HUDEP-2 (cell line): ENCODE measurements around the gene SPAG17.

Experiments
- DNase-seq, 76 experiments: peaks; one replicate each; lab custom pipeline; 2025; ENCODE audit not compliant: unreplicated experiment in 76 of 76; lab: John Stamatoyannopoulos, UW

Gene SPAG17

DNA sequence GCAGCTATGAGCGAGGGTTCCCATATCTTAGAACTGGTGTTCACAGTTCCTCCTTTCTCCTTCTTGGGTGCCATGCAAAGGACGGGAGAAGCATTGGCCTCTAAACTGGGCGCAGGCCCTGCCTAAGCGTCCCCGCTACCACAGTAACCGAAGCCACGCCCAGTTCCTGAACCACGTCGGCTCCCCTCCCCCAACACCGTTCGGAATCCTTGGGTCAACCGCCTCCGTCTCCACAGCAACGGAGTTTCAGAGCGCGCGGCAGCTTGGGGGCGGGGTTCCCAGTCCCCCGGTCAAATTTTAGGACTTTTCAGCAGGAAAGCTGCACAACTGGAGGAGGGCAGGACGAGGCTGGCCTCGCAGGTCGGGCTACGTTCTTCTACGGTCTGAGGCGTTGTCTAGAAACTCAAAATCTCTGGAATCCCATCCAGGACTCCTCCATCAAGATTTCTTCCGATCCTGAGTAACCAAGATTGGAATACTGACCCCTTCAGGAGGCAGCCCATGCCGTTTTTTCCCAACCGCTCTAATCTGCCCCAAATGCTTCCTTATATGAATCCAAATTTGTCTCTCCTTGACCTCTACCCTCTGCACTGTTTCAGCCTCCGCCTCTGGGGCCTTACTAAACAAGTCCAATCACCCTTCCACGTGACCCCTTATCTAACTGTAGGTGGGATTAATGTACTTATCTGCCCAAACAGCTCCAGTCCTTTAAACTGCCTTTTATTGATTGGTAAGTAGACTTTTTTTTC, at the start of gene SPAG17:
SPAG17 (minus strand) TSS at position 145 of the 749 bp plus-strand sequence; CDS start at position 74, 71 bp downstream.
- peak in 8 of 76 experiments; percentile 2 to 49 (median 26) for DNase-seq

DNA sequence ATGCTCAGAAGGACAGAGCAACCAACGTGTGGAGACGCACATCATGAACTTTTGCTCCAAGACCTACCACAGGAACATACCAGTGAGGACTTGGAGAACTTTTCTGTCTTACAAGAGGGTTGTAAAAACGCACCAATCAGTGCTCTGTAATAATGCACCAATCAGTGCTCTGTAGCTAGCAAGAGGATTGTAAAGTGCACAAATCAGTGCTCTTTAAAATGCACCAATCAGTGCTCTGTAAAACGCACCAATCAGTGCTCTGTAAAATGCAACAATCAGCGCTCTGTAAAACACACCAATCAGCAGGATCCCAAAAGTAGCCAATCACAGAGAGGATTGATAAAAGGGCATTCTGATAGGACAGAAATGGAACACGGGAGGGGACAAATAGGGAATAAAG, 40.4 kb upstream of the SPAG17 start:
- DNase-seq, result no peak

DNA sequence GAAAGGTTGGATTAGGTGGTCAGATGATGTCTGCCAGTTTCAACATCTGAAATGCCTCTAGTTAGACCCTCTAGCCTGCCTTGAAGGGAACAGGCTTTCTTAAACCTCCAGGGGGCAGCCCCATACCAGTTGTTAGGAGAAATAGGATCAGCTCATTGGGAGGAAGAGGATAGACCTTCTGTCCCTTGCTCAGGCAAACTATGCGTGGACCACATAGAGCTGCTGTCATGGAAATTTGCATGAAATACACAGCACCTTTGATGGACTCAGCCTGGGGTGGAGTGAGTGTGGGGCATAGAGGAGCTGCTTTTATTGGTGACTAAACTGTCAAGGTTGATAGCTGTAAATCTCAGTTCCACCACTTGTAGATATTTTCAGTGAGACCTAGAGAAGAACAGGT, 38.4 kb upstream of the SPAG17 start:
- peak in 2 of 76 experiments; percentile 1 to 2 for DNase-seq

DNA sequence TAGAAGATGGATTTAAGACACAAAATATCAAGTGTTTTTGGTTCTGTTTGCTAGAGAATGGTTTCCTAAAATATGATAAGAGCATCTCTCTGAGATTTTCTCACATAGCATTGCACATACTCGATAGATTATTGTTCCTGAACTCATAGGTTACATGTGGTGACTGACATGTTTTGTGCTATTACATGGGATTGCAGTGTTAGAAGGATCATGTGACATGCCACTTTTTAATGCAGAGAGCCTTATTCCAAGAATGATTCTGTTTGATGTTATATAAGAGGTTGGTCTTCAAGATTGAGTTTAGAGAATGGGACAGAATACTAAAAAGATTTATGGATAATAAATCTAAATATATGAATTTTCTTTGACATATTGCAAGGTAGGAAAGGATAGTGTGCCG, 34.4 kb upstream of the SPAG17 start:
- no peak for DNase-seq

DNA sequence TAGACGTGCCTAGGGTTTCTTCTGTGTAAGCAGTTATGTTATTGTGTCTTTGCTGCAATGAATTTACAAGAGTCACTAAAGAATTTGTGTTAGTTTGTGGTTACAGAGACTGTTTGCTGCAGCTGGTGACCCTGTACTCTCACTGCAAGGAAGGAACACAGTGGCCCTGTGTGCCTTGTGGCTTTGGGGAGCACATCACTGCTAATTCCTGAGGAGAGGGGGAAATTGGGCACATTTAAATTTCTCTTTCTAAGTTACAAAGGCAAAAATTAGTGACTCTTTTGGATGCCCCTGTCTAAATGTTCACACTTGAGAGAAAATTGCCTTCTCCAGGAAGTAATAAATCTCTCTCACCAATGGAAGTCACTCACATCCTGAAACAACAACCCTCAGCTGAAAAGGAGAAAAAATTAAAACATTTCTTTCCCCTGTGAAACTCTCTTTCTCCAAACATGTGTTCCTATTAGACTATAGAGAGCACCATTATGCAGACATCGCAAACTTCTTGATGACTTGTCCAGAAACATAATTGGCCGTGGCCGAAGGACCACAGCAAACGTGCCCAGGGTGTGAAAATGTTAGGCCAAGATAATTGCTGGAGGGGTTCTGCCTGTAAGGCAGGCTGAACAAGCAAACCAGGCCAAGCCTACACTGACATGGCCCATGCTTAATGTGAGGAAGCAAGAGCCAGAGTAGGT, 32.3 kb upstream of the SPAG17 start:
- no peak for DNase-seq

DNA sequence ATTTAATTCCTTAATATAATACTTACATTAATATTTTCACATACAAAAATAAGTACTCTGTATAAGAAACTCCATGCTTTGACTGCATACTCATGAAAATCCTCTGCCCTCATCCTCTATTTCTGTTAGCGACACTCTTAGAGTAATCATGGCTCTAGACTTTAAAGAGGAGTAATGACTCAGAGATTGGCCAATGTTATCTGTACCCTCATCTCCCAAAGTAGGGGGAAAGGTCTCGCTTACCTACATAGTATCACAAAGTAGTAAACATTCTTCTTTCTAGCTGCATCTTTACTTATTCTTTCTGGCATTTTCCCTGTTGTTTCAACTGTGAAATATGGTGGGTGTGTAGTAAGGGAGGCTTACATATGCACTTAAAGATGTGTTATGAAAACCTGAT, 29.8 kb upstream of the SPAG17 start:
- no peak for DNase-seq

DNA sequence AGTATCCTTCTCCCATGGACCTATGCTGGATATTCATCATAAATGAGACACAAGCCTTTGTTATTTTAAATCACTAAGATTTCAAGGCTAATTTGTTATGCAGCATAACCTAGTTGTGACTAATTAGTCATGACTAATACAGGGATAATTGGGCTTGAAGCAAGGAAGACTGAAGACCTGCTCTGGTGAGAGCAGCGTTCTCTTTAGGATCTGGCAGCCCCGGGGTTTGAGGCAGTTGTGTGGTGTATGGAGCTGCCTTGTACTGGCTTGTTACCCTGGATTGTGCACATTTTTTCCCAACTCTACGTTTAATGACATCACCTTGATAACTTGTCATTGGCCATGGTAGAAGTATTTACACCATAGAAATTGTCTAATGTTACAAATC, 25.7 kb upstream of the SPAG17 start:
- DNase-seq, result no peak

DNA sequence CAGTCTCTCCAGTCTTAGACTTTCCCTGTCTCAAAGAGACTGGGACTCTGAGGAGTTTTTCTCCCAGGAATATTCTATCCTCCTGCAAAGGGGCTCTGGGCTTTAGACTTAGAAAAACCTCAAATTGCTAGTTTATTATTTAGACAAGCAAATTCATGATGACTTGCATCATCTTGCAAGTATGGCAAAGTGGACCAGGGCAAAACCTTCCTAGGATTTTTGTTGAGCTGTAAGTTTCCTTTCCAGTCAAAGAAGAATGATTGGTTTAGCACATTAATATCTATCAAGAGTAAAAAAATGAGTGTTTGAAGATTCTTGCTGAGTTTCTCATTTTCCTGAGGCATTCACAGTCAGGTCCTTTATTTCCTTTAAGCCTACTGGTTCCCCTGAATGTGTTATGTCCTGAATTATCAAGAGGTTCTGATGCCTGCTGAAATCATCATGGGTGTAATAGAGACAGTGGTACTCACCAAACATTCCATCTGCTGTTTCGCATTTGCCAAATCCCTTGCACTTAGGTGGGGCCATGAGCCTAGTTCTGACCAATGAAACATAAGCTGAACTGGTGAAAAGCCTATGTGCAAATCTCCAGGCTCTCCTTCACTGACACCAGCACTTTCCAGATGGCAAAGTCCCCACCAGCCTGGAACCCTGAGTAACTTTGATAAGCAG, 25.2 kb upstream of the SPAG17 start:
- DNase-seq, result no peak

GRCh38 chr1:118209648-118210047, 24.6 kb upstream of the SPAG17 start:
- no peak for DNase-seq

GRCh38 chr1:118206966-118207365, 21.9 kb upstream of the SPAG17 start:
- no peak for DNase-seq

- no peak for DNase-seq
Measured at GRCh38 chr1:118204648-118205047, 19.6 kb upstream of the SPAG17 start.

DNA sequence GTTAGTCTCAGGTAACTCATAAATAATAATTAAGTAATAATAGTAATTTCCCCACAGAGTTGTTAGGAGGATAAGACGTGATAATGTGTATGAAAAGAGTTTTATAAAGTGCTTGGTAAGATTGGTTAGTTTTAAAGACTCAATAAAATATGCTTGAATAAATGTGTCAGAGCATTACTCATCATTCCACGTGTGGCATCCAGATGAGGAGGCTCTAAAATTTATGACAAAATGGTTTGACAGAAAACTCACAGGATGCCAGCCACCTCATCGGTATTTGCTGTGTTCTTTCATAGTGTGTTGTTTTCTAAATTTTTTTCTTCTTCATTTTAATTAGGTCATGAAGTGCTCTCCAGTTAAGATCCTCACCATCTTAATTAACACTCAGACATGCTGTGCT, 19.1 kb upstream of the SPAG17 start:
- DNase-seq, result no peak

DNA sequence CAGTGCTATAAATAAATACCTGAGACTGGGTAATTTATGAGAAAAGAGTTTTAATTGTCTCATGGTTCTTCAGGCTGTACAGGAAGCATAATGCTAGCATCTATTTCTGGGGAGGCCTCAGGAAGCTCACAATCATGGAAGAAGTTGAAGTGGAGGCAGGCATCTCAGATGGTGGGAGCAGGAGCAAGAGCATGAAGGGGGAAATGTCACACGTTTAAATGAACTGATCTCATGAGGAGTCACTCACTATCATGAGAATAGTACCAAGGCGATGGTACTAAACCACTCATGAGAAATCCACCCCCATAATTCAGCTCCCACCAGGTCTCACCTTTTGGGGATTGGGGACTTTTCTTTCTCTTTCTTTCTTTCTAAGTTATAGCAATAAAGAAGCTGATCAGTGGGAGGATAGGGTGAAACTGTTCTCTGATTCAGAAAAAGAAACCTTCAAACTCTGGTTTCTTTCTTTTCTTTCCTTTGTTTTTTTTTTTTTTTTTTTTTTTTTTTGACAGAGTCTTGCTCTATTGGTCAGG, 17.1 kb upstream of the SPAG17 start:
- DNase-seq, result no peak

DNA sequence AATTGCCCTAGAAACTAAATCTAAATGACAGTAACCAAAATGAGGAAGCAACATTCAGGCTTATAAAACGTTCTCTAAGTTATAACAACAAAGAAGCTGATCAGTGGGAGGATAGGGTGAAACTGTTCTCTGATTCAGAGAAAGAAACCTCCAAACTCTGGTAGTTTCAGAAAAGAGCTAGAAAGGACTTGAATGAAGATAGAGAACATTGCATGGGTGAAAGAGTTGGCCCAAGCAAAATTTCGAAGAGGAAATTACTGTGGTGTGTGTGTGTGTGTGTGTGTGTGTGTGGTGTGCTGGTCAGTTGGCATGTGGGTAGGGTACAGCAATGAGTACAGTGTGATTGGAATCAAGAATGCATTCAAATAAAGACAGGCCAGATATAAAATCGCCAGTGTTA, 16.5 kb upstream of the SPAG17 start:
- DNase-seq, result no peak

DNA sequence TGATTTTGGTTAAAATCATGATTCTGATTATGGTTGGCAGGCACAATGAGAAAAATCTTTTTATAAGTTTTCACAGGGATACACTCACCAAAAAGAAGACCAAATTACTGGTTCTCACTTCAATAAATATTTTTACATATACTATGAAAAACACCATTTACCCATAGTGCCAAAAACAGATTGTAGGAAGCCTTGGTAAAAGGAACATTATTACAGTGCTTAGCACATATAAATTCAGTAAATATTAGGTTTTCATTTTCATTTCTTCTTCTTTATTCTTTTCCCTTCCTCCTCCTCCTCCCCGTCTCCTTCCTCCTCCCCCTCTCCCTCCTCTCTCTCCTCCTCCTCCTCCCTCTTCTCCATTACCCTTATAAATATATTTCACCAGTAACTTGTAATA, 15.8 kb upstream of the SPAG17 start:
- DNase-seq, result no peak

GRCh38 chr1:118190561-118190960, 5.5 kb upstream of the SPAG17 start:
- DNase-seq, result no peak

- no peak for DNase-seq
Measured at GRCh38 chr1:118189564-118189963, 4.5 kb upstream of the SPAG17 start.

- no peak for DNase-seq
Measured at GRCh38 chr1:118188411-118188810, 3.4 kb upstream of the SPAG17 start.

GRCh38 chr1:118186026-118186425, 998 bp upstream of the SPAG17 start:
- no peak for DNase-seq

- DNase-seq, result no peak
Measured at GRCh38 chr1:118184739-118185083, 317 bp downstream of the SPAG17 start.

DNA sequence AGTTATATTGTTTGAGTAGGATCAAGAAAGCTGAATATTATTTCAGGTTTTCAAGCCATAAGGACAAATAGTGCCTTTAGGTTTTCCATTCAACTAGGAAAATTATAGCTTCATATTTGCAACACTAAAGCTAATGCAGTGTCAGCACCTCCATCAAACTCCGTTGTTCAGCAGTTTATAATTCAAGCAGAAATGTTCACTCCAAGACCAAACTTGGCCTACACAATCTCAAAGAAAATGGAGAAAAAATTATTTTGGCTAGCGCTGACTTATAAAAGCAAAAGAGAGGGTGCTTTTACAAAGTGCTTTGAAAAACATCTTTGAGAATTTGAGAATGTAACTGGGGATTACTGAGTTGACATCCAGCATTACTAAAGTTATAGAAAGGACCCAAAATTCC, 1.4 kb downstream of the SPAG17 start:
- no peak for DNase-seq

- no peak for DNase-seq
Measured at GRCh38 chr1:118177998-118178397, 7.0 kb downstream of the SPAG17 start.
